ENCODE data around the gene OCLN.

GRCh38 chr5:69444127-69444754, 48.3 kb upstream of the OCLN start:
- TF ChIP-seq CTCF (conservative IDR thresholded peaks at IDR 0.05 in 1 of 2, IDR thresholded peaks at IDR 0.05 in 1 of 2; ENCODE audit: extremely low read depth in 1 of 2, insufficient read depth in 1 of 2, low read depth in 1 of 2, low read length in 2 of 2) (no peak), EZH2 (IDR thresholded peaks at IDR 0.05; ENCODE audit: borderline replicate concordance, low read length) (no peak)
